Hematopoietic multipotent progenitor cell treated with erythropoietin and hydrocortisone succinate and interleukin-3 and kit ligand, for 6 days (in vitro differentiated cells): ENCODE results near the gene LIPH.
A peak's percentile ranks its signal among the peaks of the same experiment; 100 is the strongest.
"Not testable (repeated sequence)": the region's sequence is repeated elsewhere in the genome, so short reads cannot be mapped to it uniquely, and the experiment has no call there.

Experiments used
- DNase-seq: peaks from one replicate; pipeline ENCODE4 v3.0.0-alpha.2; 2015

The LIPH gene

DNA sequence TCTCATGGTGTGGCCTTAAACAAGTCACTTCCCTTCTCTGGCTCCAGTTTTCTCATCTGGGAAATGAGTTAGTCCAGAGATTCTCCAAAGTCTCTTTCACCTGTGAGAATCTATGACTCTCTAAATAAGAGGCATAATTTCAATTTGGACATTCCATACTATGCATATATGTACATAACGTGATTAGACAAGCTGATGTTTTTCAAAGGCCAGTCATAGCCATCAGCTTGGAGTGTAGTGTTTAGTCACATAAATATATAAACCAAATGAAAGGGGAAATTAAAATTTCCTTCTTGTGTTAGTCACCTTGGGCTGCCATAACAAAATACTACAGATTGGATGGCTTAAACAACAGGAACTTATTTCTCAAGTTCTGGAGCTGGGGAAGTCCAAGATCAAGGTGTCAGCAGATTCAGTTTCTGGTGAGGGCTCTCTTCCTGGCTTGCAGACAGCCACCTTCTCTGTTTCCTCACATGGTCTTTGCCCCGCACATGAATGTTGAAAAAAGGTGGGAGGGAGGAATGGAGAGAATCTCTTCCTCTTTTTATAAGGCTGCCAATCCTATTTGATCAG lies 72.9 kb downstream of the LIPH start:
- no peak for DNase-seq

DNA sequence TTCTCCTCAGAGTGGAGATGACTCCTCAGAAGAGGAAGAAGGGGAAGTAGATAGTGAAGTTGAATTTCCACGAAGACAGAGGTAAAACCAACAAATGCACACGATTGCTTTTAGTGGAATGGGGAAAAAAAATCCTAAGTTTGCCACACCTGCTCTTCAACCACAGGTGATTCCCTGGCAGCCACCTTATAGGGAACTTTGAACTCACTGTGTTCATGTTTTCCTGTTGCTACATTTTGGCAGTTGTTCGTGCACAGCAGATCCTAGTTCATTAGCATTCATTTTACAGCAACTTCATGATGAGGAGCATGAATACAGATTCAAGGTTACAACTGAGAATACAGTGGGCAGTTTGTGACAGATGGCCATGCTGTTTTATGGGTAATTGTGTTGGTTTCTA lies 75.1 kb downstream of the LIPH start:
- DNase-seq: no peak

DNA sequence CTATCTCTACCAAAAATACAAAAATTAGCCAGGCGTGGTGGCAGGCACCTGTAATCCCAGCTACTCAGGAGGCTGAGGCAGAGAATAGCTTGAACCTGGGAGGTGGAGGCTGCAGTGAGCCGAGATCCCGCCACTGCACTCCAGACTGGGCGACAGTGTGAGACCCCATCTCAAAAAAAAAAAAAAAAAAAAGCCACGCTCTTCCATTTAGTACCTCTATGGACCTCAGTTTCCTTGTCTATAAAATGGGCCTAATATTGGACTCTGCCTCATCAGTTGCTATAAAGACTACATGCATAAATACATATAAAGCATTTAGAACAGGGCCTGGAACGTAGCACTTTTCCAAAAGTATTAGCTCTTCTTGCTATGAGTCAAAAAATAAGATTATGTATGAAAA lies 77.5 kb downstream of the LIPH start:
- DNase-seq: not testable (repeated sequence)

DNA sequence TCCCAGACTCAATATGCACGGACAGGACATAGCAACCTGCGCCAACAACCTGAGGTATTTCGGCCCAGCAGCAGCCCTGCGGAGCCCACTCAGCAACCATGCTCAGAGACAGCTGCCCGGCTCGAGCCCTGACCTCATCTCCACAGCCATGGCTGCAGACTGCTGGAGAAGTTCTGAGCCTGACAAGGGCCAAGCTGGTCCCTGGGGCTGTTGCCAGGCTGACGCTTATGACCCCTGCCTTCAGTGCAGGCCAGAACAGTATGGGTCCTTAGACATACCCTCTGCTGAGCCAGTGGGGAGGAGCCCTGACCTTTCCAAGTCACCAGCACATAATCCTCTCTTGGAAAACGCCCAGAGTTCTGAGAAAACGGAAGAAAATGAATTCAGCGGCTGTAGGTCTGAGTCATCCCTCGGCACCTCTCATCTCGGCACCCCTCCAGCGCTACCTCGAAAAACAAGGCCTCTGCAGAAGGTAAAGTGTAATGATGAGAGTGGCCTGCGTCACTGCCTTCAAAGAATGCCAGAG lies 79.0 kb downstream of the LIPH start:
- DNase-seq: no peak

DNA sequence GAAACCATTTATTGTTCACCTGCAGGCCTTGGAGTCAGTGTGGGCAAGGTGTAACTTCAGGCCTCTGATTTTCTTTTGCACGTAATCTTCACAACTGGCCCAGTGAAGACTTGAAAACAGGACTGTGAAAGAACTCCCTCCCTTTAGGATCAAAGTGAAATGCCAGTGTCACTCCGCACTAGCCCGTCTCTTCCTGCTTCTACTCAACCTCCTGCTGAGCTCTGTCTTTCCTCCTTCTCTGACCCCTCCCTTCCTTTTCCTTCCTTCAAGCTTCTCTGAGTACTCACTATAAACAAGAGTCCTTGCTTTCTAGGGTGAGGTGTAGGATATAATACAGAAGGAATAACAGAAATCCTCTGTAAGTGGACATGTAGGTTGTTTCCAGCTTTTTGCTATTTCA lies 82.1 kb downstream of the LIPH start:
- DNase-seq: no peak

DNA sequence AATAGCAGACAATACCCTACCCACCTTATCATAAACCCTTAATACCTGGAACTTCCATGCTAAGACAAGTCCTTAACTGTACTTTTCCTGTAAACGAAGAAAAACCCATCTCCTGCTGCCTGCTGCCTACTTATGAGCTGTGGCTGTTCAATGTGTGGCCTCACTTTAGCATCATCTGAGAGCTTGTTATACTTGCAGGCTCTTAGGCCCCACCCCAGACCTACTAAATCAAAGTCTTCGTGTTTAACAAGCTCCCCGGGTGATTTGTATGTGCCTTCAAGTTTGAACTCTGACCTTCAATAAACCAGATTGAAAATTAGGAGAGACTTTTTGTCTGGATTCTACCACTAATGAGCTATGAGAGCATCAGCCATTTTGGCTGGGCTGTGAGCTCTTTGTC lies 82.8 kb downstream of the LIPH start:
- no peak for DNase-seq

DNA sequence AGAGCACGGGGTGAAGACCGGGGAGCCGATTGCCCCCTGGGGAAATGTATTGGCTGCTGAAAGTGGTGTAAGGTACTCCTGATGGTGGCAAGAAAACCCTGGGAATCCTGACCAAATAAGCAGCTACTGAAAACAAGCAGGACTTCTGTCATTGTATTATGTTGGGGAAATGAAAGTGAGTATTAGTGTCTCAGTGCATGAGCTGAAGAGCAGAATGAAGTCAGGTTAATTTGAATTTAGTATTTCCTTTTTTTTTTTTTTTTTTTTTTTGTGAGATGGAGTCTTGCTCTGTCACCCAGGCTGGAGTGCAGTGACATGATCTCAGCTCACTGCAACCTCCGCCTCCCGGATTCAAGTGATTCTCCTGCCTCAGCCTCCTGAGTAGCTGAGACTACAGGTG lies 86.3 kb downstream of the LIPH start:
- not testable (repeated sequence) for DNase-seq

DNA sequence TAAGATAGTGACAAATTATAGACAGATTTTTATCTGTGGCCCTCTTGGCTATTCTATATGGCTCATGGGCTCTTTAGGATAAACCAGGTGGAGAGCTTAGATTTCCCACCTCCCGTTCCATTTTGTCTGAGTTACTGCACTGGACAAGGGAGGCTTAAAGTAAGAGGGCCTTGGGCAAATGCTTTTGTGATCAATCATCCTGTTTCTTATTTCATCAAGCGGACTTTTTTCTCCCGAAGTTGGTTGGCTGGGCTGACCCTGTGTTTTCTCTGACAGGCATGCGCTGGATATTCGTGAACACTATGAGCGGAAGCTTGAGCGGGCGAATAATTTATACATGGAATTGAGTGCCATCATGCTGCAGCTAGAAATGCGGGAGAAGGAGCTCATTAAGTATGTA lies 86.9 kb downstream of the LIPH start:
- no peak for DNase-seq

DNA sequence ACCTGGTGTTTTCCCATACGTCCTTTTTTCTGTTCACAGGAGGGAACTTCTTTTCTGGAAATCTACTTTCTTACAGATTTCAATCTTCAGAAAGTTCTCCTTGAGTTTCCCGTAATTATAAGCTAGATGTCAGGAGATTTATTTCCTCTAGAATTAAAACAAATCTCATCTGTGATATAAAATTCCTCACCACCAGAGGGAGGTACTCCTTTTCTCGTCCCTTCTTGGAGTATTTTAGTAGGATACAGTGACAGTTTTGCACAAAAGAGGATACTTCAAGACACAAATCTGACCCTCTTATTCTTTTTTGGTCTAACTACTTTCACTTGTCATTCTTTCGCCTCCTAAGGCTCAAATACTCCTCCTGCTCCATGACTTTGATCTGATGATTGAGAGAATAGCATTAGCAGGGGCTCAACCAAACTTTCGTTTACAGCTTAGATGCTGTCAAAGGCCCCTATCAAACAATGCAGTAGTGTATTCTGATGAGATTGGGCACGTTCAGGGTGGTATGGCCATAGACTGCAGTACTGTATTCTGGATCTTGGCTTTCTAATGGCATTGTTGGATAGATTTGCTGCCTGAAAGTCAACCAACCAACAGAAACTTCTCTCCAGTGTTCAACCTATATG lies 91.6 kb downstream of the LIPH start:
- peak; percentile 62 for DNase-seq

DNA sequence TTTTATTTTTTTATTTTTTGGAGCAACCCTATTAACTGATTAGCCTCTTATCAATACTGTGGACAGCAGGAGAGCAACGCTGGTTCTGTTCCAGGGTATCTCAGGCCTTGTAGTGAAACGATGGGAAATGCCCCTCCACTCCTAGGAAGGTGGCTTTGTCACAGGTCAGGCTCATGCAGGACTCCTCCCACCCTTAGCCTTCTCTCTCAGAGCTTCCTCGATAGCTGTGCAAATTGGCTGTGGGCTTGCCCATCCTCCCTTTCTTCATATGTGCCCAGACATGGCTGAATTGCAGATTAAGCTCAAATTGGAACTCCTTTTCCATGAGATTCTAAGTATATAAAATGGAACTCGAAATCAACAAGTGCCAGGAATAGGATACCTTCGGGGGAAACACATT lies 92.1 kb downstream of the LIPH start:
- no peak for DNase-seq

DNA sequence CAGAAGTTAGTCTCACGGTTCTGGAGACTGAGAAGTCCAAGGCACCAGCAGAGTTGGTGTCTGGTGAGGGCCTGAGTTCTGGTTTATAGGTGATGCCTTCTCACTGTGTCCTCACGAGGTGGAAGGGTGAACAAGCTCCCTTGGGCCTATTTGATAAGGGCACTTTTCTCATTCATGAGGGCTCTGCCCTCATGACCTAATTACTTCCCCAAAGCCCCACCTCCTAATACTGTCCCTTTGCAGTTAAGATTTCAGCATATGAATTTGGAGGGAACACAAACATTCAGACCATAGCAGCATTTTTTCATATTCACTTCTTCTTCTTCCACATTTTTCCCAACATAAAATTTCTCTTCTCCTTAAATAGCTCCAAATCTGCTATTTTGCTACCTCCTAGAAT lies 95.0 kb downstream of the LIPH start:
- no peak for DNase-seq
